Gastrocnemius medialis (tissue), 4 donors: ENCODE data around the gene IL12RB2. TPM values are rescaled to one million over a fixed set of nuclear protein-coding genes. Genes with fewer than 3 reads are reported as not detected.
A peak's percentile ranks its signal among the peaks of the same experiment; 100 is the strongest.

Source experiments
- ATAC-seq, 2 donors: fragments of 150-250 bp; one replicate each; pipeline ENCODE4 v1.9.1; 2016
- DNase-seq, 2 donors: peaks; one replicate each; pipeline ENCODE4 v3.0.0-alpha.2; 2019
- H3K27ac ChIP-seq, 4 donors: fragments of 200-600 bp; sonication (generic); 1 replicate in 1 of 4; 2 replicates in 3 of 4; pipeline ENCODE4 v1.5.1; 2016 to 2018; ENCODE audit warnings: mild to moderate bottlenecking in 2 of 4, moderate library complexity in 1 of 4
- H3K27me3 ChIP-seq, 3 donors: fragments of 200-600 bp; sonication (generic) in 2 of 3; 1 replicate in 1 of 3; 2 replicates in 2 of 3; pipeline versions ENCODE4 v1.5.1 to v1.6.0; 2016 to 2019; ENCODE audit warnings: mild to moderate bottlenecking in 1 of 3, moderate library complexity in 1 of 3
- H3K36me3 ChIP-seq, 2 donors: fragments of 200-600 bp; sonication (generic) in 1 of 2; one replicate each; pipeline ENCODE4 v1.5.1; 2017 to 2018
- H3K4me1 ChIP-seq, 2 donors: fragments of 200-600 bp; sonication (generic) in 1 of 2; one replicate each; pipeline ENCODE4 v1.5.1; 2016 to 2017; ENCODE audit warnings: mild to moderate bottlenecking in 2 of 2
- H3K4me3 ChIP-seq, 4 donors: fragments of 200-600 bp; sonication (generic) in 3 of 4; 1 replicate in 1 of 4; 2 replicates in 3 of 4; pipeline ENCODE4 v1.5.1; 2016 to 2019; ENCODE audit warnings: mild to moderate bottlenecking in 2 of 4
- H3K9me3 ChIP-seq, 3 donors: fragments of 200-600 bp; sonication (generic) in 2 of 3; 1 replicate in 1 of 3; 2 replicates in 2 of 3; pipeline ENCODE4 v1.5.1; 2016 to 2019
- CTCF ChIP-seq, 5 experiments: fragments of 450-650 bp in 3 of 5; fragments of 200-600 bp in 2 of 5; sonication (generic) in 2 of 5; IDR thresholded peaks in 4 of 5; conservative IDR thresholded peaks in 1 of 5; 1 replicate in 4 of 5; 2 replicates in 1 of 5; pipeline ENCODE4 v1.5.1; 2016 to 2019; ENCODE audit warnings: antibody characterized with exemption in 5 of 5, mild to moderate bottlenecking in 3 of 5, moderate library complexity in 3 of 5
- POLR2A ChIP-seq, 2 donors: fragments of 450-650 bp; IDR thresholded peaks; one replicate each; pipeline ENCODE4 v1.6.1; 2017; ENCODE audit warnings: antibody characterized with exemption in 2 of 2, mild to moderate bottlenecking in 2 of 2, moderate library complexity in 2 of 2
- in situ Hi-C, 4 donors: fragments of 200-750 bp; cut with MboI; loops; one replicate each; pipeline versions ENCODE4 v1.15.0 to v1.8.0; 2017; ENCODE audit warnings: low sequenced_read_pairs in 4 of 4
- intact Hi-C: fragments of 100-400 bp; cut with DNase I; formaldehyde crosslinking; loops from one replicate; pipeline ENCODE4 v1.15.1; 2023; ENCODE audit warnings: low total_unique reads
- total RNA-seq, 4 donors: library from RNA; depleted of rRNA; stranded (reverse); fragments of >200 nt; gene quantifications; one replicate each; pipeline versions ENCODE4 v1.1.0 to v1.2.3, GENCODE V29; 2016

The IL12RB2 gene
- total RNA-seq, 4 donors from 2014 or later, result 3.2 to 14.0 (median 9.2) TPM

GRCh38 chr1:67383999-67384638, 76.4 kb downstream of the IL12RB2 start:
- in situ Hi-C loops (no loop called here), intact Hi-C loops (no loop called here)
- no peaks in the 10 kb centered on the region for H3K27me3 ChIP-seq
- ATAC-seq (no peak), DNase-seq (no peak)
- peak overlapping the region in 3 of 4 donors; percentile 83 to 91 (median 88) for H3K27ac ChIP-seq
- no peak for TF ChIP-seq CTCF (IDR thresholded peaks at IDR 0.05 in 4 of 5, conservative IDR thresholded peaks at IDR 0.05 in 1 of 5)
- no peak for TF ChIP-seq POLR2A (IDR thresholded peaks at IDR 0.05)
- peaks cover 3 to 23% of the 10 kb centered on the region in 2 donors for H3K4me1 ChIP-seq
- no peaks in the 10 kb centered on the region for H3K9me3 ChIP-seq
- no peak overlapping the region for H3K4me3 ChIP-seq
- H3K36me3 ChIP-seq, result peaks cover 0 to 31% of the 10 kb centered on the region in 2 donors

GRCh38 chr1:67390041-67390887, 82.6 kb downstream of the IL12RB2 start:
- no peak for DNase-seq
- Histone ChIP-seq H3K4me3 (no peak overlapping the region), H3K4me1 (peaks cover 25 to 34% of the 10 kb centered on the region in 2 donors), H3K27ac (peak overlapping the region; percentile 49 to 96 (median 60)), H3K36me3 (peaks cover 0 to 5% of the 10 kb centered on the region in 2 donors), H3K9me3 (no peaks in the 10 kb centered on the region), H3K27me3 (no peaks in the 10 kb centered on the region)
- in situ Hi-C loops (no loop called here), intact Hi-C loops (no loop called here)
- no peak for ATAC-seq
- no peak for TF ChIP-seq CTCF (IDR thresholded peaks at IDR 0.05 in 4 of 5, conservative IDR thresholded peaks at IDR 0.05 in 1 of 5)
- TF ChIP-seq POLR2A (IDR thresholded peaks at IDR 0.05), result no peak

- peak; percentile 69 to 71 for ATAC-seq
- peak overlapping the region; percentile 86 to 96 (median 90) for H3K27ac ChIP-seq
Measured at GRCh38 chr1:67393240-67393639, 85.6 kb downstream of the IL12RB2 start.

GRCh38 chr1:67393737-67394136, 86.1 kb downstream of the IL12RB2 start:
- Histone ChIP-seq H3K9me3 (no peaks in the 10 kb centered on the region), H3K27me3 (no peaks in the 10 kb centered on the region), H3K36me3 (peaks cover 0 to 12% of the 10 kb centered on the region in 2 donors), H3K4me1 (peaks cover 25 to 45% of the 10 kb centered on the region in 2 donors), H3K4me3 (peak overlapping the region in 2 of 4 donors; percentile 5 to 6), H3K27ac (peak overlapping the region; percentile 86 to 96 (median 90))
- peak in 1 of 2 donors; percentile 71 for DNase-seq
- intact Hi-C loops (no loop called here), in situ Hi-C loops (no loop called here)
- ATAC-seq, result peak; percentile 48 to 62
- TF ChIP-seq CTCF (IDR thresholded peaks at IDR 0.05 in 4 of 5, conservative IDR thresholded peaks at IDR 0.05 in 1 of 5), result no peak
- no peak for TF ChIP-seq POLR2A (IDR thresholded peaks at IDR 0.05)

More at GRCh38 chr1:67393240-67393639, 85.6 kb downstream of the IL12RB2 start:
- TF ChIP-seq CTCF (IDR thresholded peaks at IDR 0.05 in 4 of 5, conservative IDR thresholded peaks at IDR 0.05 in 1 of 5) (no peak), POLR2A (IDR thresholded peaks at IDR 0.05) (peak in 1 of 2 donors; percentile 22)
- in situ Hi-C loops, result no loop called here
- peak; percentile 81 to 86 for DNase-seq
- no peaks in the 10 kb centered on the region for H3K27me3 ChIP-seq
- H3K36me3 ChIP-seq, result peaks cover 0 to 12% of the 10 kb centered on the region in 2 donors
- H3K9me3 ChIP-seq, result no peaks in the 10 kb centered on the region
- peaks cover 25 to 45% of the 10 kb centered on the region in 2 donors for H3K4me1 ChIP-seq
- intact Hi-C loops, result no loop called here
- H3K4me3 ChIP-seq, result peak overlapping the region in 2 of 4 donors; percentile 5 to 6
